Trophoblast cell (in vitro differentiated cells and primary cell): ENCODE results near the gene GFOD1.
A peak's percentile ranks its signal among the peaks of the same experiment; 100 is the strongest.

Source experiments
- DNase-seq, 2 donors: peaks; one replicate each; pipeline ENCODE4 v3.0.0-alpha.2; 2016
- H2AFZ ChIP-seq: 2 replicates; pipeline ENCODE4 v1.6.1; 2013; ENCODE audit warnings: low read length, moderate library complexity, mild to moderate bottlenecking; ENCODE audit not compliant: insufficient read depth, poor library complexity
- H2AK5ac ChIP-seq: 2 replicates; pipeline ENCODE4 v1.6.1; 2013; ENCODE audit warnings: mild to moderate bottlenecking, low read length
- H2BK120ac ChIP-seq: 2 replicates; pipeline ENCODE4 v1.6.1; 2013; ENCODE audit warnings: low read length, mild to moderate bottlenecking, moderate library complexity; ENCODE audit not compliant: insufficient read depth, poor library complexity
- H2BK12ac ChIP-seq: 2 replicates; pipeline ENCODE4 v1.6.1; 2013; ENCODE audit warnings: mild to moderate bottlenecking, low read length, moderate library complexity
- H2BK5ac ChIP-seq: 2 replicates; pipeline ENCODE4 v1.6.1; 2013; ENCODE audit warnings: low read length, low read depth, moderate library complexity, mild to moderate bottlenecking; ENCODE audit not compliant: poor library complexity
- H3K14ac ChIP-seq: 2 replicates; pipeline ENCODE4 v1.6.1; 2013; ENCODE audit warnings: mild to moderate bottlenecking, low read length
- H3K18ac ChIP-seq: 2 replicates; pipeline ENCODE4 v1.6.1; 2013; ENCODE audit warnings: mild to moderate bottlenecking, low read length
- H3K23ac ChIP-seq: 2 replicates; pipeline ENCODE4 v1.6.1; 2013; ENCODE audit warnings: low read length
- H3K27ac ChIP-seq: 2 replicates; pipeline ENCODE4 v1.5.1; 2013; ENCODE audit warnings: low read depth, mild to moderate bottlenecking, inconsistent platforms, low read length, moderate library complexity
- H3K27me3 ChIP-seq: 2 replicates; pipeline ENCODE4 v1.6.1; 2013; ENCODE audit warnings: inconsistent platforms, mild to moderate bottlenecking, low read length, moderate library complexity; ENCODE audit not compliant: insufficient read depth
- H3K36me3 ChIP-seq, 2 experiments: 1 replicate in 1 of 2; 2 replicates in 1 of 2; pipeline ENCODE4 v1.6.1; 2013; ENCODE audit warnings: low read length in 2 of 2, mild to moderate bottlenecking in 2 of 2, moderate library complexity in 1 of 2; ENCODE audit not compliant: insufficient read depth in 2 of 2, control insufficient read depth in 1 of 2
- H3K4ac ChIP-seq: 2 replicates; pipeline ENCODE4 v1.6.1; 2013; ENCODE audit warnings: low read depth, mild to moderate bottlenecking, low read length, moderate library complexity
- H3K4me1 ChIP-seq, 2 experiments: 1 replicate in 1 of 2; 2 replicates in 1 of 2; pipeline ENCODE4 v1.6.1; 2013; ENCODE audit warnings: low read length in 2 of 2, mild to moderate bottlenecking in 2 of 2, moderate library complexity in 1 of 2; ENCODE audit not compliant: insufficient read depth in 2 of 2, control insufficient read depth in 1 of 2
- H3K4me2 ChIP-seq: 2 replicates; pipeline ENCODE4 v1.6.1; 2013; ENCODE audit warnings: inconsistent platforms, mild to moderate bottlenecking, low read length, moderate library complexity
- H3K4me3 ChIP-seq: 2 replicates; pipeline ENCODE4 v1.5.1; 2013; ENCODE audit warnings: mild to moderate bottlenecking, low read depth, low read length, inconsistent platforms
- H3K79me1 ChIP-seq: one replicate; pipeline ENCODE4 v1.6.1; 2013; ENCODE audit warnings: low read length
- H3K79me2 ChIP-seq: 2 replicates; pipeline ENCODE4 v1.6.1; 2013; ENCODE audit warnings: low read length, mild to moderate bottlenecking; ENCODE audit not compliant: control insufficient read depth, insufficient read depth, poor library complexity
- H3K9ac ChIP-seq: 2 replicates; pipeline ENCODE4 v1.6.1; 2013; ENCODE audit warnings: mild to moderate bottlenecking, low read length
- H3K9me3 ChIP-seq: 2 replicates; pipeline ENCODE4 v1.6.1; 2013; ENCODE audit warnings: low read depth, mild to moderate bottlenecking, control low read depth, inconsistent platforms, low read length; ENCODE audit not compliant: insufficient read depth
- H4K12ac ChIP-seq: 2 replicates; pipeline ENCODE4 v1.6.1; 2013; ENCODE audit warnings: low read depth, mild to moderate bottlenecking, low read length, moderate library complexity
- H4K8ac ChIP-seq: 2 replicates; pipeline ENCODE4 v1.6.1; 2013; ENCODE audit warnings: low read depth, mild to moderate bottlenecking, low read length, moderate library complexity
- H4K91ac ChIP-seq: one replicate; pipeline ENCODE4 v1.6.1; 2013; ENCODE audit warnings: low read depth, mild to moderate bottlenecking, low read length, moderate library complexity
- WGBS: extraction: QIAGEN DNeasy Blood & Tissue Kit; methylation state at CpG from one replicate; pipeline ENCODE4 v1.1.7; 2013; ENCODE audit warnings: missing lambda C conversion rate; ENCODE audit not compliant: insufficient read length, insufficient coverage; ENCODE audit errors: extremely low coverage; 5-methylcytosine and 5-hydroxymethylcytosine counted together

Gene GFOD1

DNA sequence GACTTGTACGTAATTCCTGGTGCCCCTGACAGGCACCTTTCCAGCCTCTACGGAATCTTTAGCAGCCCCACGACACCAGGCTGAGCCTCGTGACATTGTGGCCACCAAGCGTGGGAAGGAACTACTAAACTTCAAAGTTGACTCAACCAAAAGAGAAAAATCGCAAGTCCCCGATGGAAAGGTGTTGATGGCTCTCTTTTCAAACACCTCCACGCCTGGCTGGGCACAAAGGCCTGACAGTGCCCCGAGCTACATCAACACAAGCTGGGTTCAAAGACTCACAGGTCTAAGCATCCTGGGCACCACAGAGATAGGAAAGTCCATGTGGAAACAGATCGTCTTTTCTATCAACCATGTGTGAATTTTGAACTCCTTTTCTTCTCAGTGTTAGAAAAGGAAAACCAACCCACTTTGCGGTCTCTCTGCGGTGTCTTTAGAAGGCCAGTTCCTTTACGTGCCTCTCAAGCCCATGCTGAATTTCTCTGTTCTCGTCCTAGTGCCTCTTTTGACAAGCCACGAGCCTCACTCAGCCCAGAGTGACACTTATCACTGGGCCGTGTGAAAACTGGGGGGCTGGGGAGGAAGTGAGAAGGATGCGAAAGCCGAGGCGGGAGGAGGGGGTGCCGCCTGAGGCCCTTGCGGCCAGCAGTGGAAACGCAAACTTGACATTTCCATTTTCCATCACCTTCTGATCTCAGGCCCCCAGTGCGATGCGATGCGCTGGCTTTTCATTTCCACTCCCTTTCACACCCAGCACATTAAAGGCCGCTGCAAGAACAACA lies 59.4 kb downstream of the GFOD1 start:
- no peak overlapping the region for H3K4me3 ChIP-seq
- no CpG with 5 or more reads among the region's 26 CpGs for WGBS
- H2AK5ac ChIP-seq: peak overlapping the region; percentile 64

DNA sequence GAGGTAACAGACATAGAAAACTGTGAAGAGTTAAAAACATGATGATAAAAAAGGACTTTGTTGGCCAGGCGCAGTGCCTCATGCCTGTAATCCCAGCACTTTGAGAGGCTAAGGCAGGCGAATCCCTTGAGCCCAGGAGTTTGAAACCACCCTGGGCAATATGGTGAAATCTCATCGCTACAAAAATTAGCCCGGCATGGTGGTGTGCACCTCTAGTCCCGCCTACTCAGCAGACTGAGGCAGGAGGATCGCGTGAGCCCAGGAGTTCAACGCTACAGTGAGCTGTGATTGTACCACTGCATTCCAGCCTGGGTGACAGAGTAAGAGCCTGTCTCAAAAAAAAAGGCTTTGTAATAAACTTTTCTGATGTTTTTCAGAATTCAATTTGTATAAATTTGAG lies 60.1 kb downstream of the GFOD1 start:
- no CpG with 5 or more reads among the region's 8 CpGs for WGBS
- Histone ChIP-seq H4K8ac (no peak overlapping the region), H3K4me3 (no peak overlapping the region), H2BK12ac (no peak overlapping the region), H3K4ac (no peak overlapping the region), H2BK5ac (no peak overlapping the region), H3K79me2 (no peaks in the 10 kb centered on the region), H2BK120ac (peak overlapping the region; percentile 34), H3K18ac (peak overlapping the region; percentile 15), H3K27me3 (no peaks in the 10 kb centered on the region), H2AFZ (no peak overlapping the region), H4K91ac (peak overlapping the region; percentile 51), H3K4me1 (peaks cover 27 to 43% of the 10 kb centered on the region in 2 experiments), H3K27ac (no peak overlapping the region), H3K9ac (no peak overlapping the region), H3K14ac (no peak overlapping the region), H4K12ac (no peak overlapping the region), H3K79me1 (peaks cover 19% of the 10 kb centered on the region), H3K4me2 (no peak overlapping the region), H3K23ac (no peak overlapping the region), H3K36me3 (no peaks in the 10 kb centered on the region), H2AK5ac (no peak overlapping the region), H3K9me3 (no peaks in the 10 kb centered on the region)
- peak; percentile 82 to 83 for DNase-seq

More for the DNA sequence above, 59.4 kb downstream of the GFOD1 start:
- Histone ChIP-seq H3K23ac (no peak overlapping the region), H4K12ac (no peak overlapping the region), H2BK120ac (no peak overlapping the region), H4K8ac (peak overlapping the region; percentile 22), H4K91ac (peak overlapping the region; percentile 83), H3K9ac (no peak overlapping the region), H3K4ac (peak overlapping the region; percentile 10), H3K14ac (no peak overlapping the region), H3K27me3 (no peaks in the 10 kb centered on the region), H3K79me1 (peaks cover 19% of the 10 kb centered on the region), H3K4me1 (peaks cover 27 to 41% of the 10 kb centered on the region in 2 experiments), H3K18ac (no peak overlapping the region), H3K9me3 (no peaks in the 10 kb centered on the region), H3K79me2 (no peaks in the 10 kb centered on the region), H2BK12ac (peak overlapping the region; percentile 51), H2AFZ (no peak overlapping the region), H3K4me2 (no peak overlapping the region), H2BK5ac (peak overlapping the region; percentile 6), H3K27ac (no peak overlapping the region), H3K36me3 (no peaks in the 10 kb centered on the region)
- DNase-seq: no peak

DNA sequence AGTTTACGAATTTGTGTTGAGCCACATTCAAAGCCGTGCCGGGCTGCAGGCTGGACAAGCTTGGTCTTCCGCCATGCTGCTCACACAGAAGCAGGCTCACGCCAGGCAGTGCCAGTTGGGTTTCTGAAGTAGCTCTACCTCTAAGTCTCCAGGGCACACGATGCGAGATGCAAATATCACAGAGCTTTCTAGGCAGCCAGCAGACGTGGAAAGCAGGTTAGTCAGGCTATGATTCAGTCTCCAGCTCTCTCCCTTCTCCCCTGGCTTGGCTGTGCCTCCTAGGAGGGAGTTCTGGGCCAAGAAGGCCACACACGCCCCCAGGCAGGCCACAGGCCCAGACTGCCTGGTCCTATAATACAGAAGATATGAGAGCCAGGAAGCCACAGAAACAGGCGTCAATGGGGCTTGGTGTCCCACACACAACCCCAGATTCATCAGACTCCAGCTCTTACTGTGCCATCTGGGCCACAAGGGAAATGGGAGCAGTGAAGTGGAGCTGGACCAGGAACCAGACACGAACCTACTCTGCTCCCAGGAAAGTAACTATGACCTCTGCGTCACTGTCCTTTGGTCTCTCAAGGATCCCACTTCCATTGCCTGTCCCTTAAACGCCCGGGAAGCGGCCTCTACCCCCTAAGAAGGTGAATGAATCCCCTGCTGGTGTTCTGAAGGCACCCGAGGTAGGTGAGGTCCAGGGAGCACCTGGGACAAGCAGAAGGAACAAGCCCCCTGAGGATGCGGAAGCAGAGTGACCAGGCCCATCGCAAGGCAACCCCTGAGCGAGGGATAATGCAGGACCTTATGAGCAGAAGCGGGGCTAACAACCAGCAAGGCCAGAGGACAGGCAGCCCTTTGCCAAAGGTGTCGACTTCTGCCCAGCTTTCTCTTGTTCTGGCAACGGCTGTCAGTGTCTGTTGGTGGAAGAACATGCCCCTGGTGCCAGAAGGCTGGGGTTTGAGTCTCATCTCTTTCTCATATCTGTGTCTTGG lies 61.2 kb downstream of the GFOD1 start:
- Histone ChIP-seq H3K27me3 (no peaks in the 10 kb centered on the region), H3K79me2 (peaks cover 2% of the 10 kb centered on the region), H4K8ac (peak overlapping the region; percentile 68), H2BK120ac (peak overlapping the region; percentile 67), H3K4ac (peak overlapping the region; percentile 43), H4K12ac (peak overlapping the region; percentile 23), H3K79me1 (peaks cover 25% of the 10 kb centered on the region), H2BK5ac (peak overlapping the region; percentile 76), H3K4me3 (no peak overlapping the region), H3K9ac (no peak overlapping the region), H3K9me3 (no peaks in the 10 kb centered on the region), H2BK12ac (peak overlapping the region; percentile 92), H2AK5ac (peak overlapping the region; percentile 70), H3K4me2 (no peak overlapping the region), H3K4me1 (peaks cover 33 to 48% of the 10 kb centered on the region in 2 experiments), H3K36me3 (no peaks in the 10 kb centered on the region), H2AFZ (peak overlapping the region; percentile 40), H3K27ac (peak overlapping the region; percentile 88), H3K23ac (no peak overlapping the region), H3K14ac (peak overlapping the region; percentile 80), H3K18ac (peak overlapping the region; percentile 86), H4K91ac (peak overlapping the region; percentile 94)
- no CpG with 5 or more reads among the region's 22 CpGs for WGBS
- peak; percentile 71 for DNase-seq

DNA sequence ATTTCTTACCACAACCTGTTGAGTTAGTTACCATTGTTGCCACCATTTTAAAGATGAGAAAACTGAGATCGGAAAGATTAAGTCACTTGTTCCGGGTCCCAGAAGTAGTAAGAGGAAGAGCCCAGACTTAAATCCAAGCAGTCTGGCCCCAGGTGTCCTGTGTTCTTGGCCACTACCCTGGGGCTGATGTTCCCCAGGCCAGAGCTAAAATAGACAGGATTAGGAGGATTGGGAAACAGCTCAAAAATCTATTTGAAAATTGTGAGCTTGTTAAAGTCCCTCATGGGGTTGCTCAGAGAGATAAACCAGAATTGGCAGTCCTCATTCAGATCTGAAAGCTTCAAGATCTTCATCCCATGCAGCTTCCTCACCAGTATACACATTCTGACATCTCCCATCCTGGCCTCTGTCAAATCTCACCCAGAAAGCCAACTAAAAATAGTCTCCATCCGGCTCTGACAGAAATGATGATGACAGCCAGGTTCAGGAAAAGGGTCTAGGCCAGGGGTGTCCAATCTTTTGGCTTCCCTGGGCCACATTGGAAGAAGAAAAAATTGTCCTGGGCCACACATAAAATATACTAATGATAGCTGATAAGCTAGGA lies 62.0 kb downstream of the GFOD1 start:
- no peak overlapping the region for H3K4ac ChIP-seq
- H3K14ac ChIP-seq: no peak overlapping the region
- no peak overlapping the region for H4K8ac ChIP-seq
- H4K12ac ChIP-seq: no peak overlapping the region
- no peak overlapping the region for H3K4me3 ChIP-seq
- H3K9me3 ChIP-seq: no peaks in the 10 kb centered on the region
- peaks cover 33 to 51% of the 10 kb centered on the region in 2 experiments for H3K4me1 ChIP-seq
- H2BK12ac ChIP-seq: no peak overlapping the region
- DNase-seq: no peak
- H3K79me1 ChIP-seq: peaks cover 25% of the 10 kb centered on the region
- no peak overlapping the region for H3K4me2 ChIP-seq
- WGBS: no CpG with 5 or more reads among the region's 3 CpGs
- no peak overlapping the region for H2AK5ac ChIP-seq
- H3K9ac ChIP-seq: no peak overlapping the region
- no peak overlapping the region for H3K23ac ChIP-seq
- peak overlapping the region; percentile 88 for H3K27ac ChIP-seq
- H3K27me3 ChIP-seq: no peaks in the 10 kb centered on the region
- H4K91ac ChIP-seq: no peak overlapping the region
- no peaks in the 10 kb centered on the region for H3K36me3 ChIP-seq
- no peak overlapping the region for H2BK5ac ChIP-seq
- H2BK120ac ChIP-seq: no peak overlapping the region
- H3K79me2 ChIP-seq: peaks cover 2% of the 10 kb centered on the region
- no peak overlapping the region for H2AFZ ChIP-seq
- H3K18ac ChIP-seq: no peak overlapping the region
